Measurements from ENCODE around the gene CYTH4. TPM values are rescaled to one million over a fixed set of nuclear protein-coding genes. Genes with fewer than 3 reads are reported as not detected.

The CYTH4 gene
- total and polyA plus RNA-seq, 10 of the 15 experiments (the other 5 are each of a cell fraction or from before 2014, with no cell fraction given): 1.5 to 27.3 (median 16.9) TPM

GRCh38 chr22:37289156-37289735 is 6.9 kb downstream of the CYTH4 start:
- H3K9ac ChIP-seq (ENCODE audit: control insufficient read depth, insufficient read depth, low read length): no peak overlapping the region
- no peaks in the 10 kb centered on the region for H3K27me3 ChIP-seq (replicated peaks in 1 of 2; ENCODE audit: control insufficient read depth in 2 of 2, insufficient read depth in 2 of 2, low read length in 1 of 2)
- intact Hi-C loops (cut with micrococcal nuclease; ENCODE audit: unreplicated experiment) (no loop called here), in situ Hi-C loops (cut with MboI) (no loop called here)
- 63% methylated on average over 7 of the region's 7 CpGs for WGBS (ENCODE audit: insufficient coverage, insufficient replicate concordance, low lambda C conversion rate, missing lambda C conversion rate)
- no peaks in the 10 kb centered on the region; the same call in 2 of the 3 replicates for H3K9me3 ChIP-seq (replicated peaks; ENCODE audit: control insufficient read depth, insufficient read depth, low read length)
- peaks cover 0 to 6% of the 10 kb centered on the region in 2 experiments; a peak in 3 of 4 replicates for H3K36me3 ChIP-seq (ENCODE audit: control insufficient read depth in 2 of 2, insufficient read depth in 2 of 2, low read length in 1 of 2)
- no peak for DNase-seq (ENCODE audit: low read depth, low spot score)
- peaks cover 13% of the 10 kb centered on the region for H3K4me1 ChIP-seq (ENCODE audit: control insufficient read depth, insufficient read depth, low read length)
- FAIRE-seq: no peak
- H3K27ac ChIP-seq (ENCODE audit: control insufficient read depth, insufficient read depth): no peak overlapping the region
- ChIA-PET CTCF (interaction anchor here (0.9 to 1.2 kb wide), 3 partner anchors 16 to 22 kb away, joined by 3 read pairs; no protein-coding TSS in a partner anchor), RAD21 (ENCODE audit: unreplicated experiment) (no interaction called here), POLR2A (no interaction called here), SMC1A (ENCODE audit: uncharacterized antibody, unreplicated experiment) (no interaction called here)
- H3K4me2 ChIP-seq (ENCODE audit: control insufficient read depth, insufficient read depth): no peak overlapping the region
- BruUV-seq (replicated peaks): no TSS peak
- no peak for ATAC-seq
- H3K79me2 ChIP-seq (ENCODE audit: control insufficient read depth, insufficient read depth, low read length): peaks cover under 1% of the 10 kb centered on the region
- no peak for TF ChIP-seq MTA2 (IDR thresholded peaks at IDR 0.05; ENCODE audit: low read depth)
- TF ChIP-seq GATAD2B (conservative IDR thresholded peaks at IDR 0.05; ENCODE audit: low read depth): no peak
- no peak for TF ChIP-seq CBX3 (IDR thresholded peaks at IDR 0.05; ENCODE audit: borderline replicate concordance, low read depth)
- TF ChIP-seq ZNF24 (IDR thresholded peaks at IDR 0.05): no peak
- no peak for TF ChIP-seq NFXL1 (IDR thresholded peaks at IDR 0.05; ENCODE audit: borderline replicate concordance)
- TF ChIP-seq LARP7 (IDR thresholded peaks at IDR 0.05): no peak
- no peak for TF ChIP-seq TCF12 (IDR thresholded peaks at IDR 0.05; ENCODE audit: low read depth, low read length)
- TF ChIP-seq EED (IDR thresholded peaks at IDR 0.05; ENCODE audit: low read depth): no peak
- no peak for TF ChIP-seq CHD2 (IDR thresholded peaks at IDR 0.05; ENCODE audit: borderline replicate concordance, low read depth, low read length)
- no peak for TF ChIP-seq ZNF622 (IDR thresholded peaks at IDR 0.05)
- H4K20me1 ChIP-seq (ENCODE audit: control insufficient read depth, insufficient read depth): no peaks in the 10 kb centered on the region; the same call in 1 of the 2 replicates
- no peak overlapping the region for H3K4me3 ChIP-seq
- no peak overlapping the region for H2AFZ ChIP-seq (ENCODE audit: control insufficient read depth, low read depth, low read length)

Data from GM12878 (cell line).